ENCODE measurements around the gene ZNF492.

The ZNF492 gene

DNA sequence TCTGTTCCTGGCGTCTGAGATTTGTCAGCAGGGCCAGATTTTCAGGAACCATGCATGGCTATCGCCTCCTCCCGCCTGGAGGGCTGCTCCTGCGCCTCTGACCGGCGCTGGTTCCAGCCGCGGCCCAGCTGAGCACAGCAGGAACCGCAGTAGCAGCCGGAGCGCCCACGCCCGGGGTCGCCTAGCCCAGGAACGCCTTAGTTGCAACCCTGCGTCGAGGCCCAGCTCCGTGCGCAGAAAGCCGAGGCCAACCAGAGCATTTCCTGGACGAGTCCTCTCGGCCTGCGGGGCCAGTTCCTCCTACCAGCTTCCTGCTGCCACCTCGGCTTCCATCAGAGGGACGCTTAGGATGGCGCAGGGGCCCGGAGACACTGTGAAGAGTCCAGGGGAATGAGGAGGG, 74.9 kb downstream of the ZNF492 start:
- DNase-seq (ENCODE audit: low spot score): no peak
- TF ChIP-seq, protein P1, sequence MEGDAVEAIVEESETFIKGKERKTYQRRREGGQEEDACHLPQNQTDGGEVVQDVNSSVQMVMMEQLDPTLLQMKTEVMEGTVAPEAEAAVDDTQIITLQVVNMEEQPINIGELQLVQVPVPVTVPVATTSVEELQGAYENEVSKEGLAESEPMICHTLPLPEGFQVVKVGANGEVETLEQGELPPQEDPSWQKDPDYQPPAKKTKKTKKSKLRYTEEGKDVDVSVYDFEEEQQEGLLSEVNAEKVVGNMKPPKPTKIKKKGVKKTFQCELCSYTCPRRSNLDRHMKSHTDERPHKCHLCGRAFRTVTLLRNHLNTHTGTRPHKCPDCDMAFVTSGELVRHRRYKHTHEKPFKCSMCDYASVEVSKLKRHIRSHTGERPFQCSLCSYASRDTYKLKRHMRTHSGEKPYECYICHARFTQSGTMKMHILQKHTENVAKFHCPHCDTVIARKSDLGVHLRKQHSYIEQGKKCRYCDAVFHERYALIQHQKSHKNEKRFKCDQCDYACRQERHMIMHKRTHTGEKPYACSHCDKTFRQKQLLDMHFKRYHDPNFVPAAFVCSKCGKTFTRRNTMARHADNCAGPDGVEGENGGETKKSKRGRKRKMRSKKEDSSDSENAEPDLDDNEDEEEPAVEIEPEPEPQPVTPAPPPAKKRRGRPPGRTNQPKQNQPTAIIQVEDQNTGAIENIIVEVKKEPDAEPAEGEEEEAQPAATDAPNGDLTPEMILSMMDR (IDR thresholded peaks at IDR 0.05; ENCODE audit: borderline replicate concordance, control extremely low read depth, extremely low read depth, insufficient read depth, missing control alignments): no peak
- in situ Hi-C loops (cut with MboI; ENCODE audit: low sequenced_read_pairs, unreplicated experiment): no loop called here

Data from GM13976 (cell line).